GM12874 (cell line): ENCODE data around the gene DNER.
A peak's percentile ranks its signal among the peaks of the same experiment; 100 is the strongest.

Source experiments
- TF ChIP-seq, protein P1 (sequence below): IDR thresholded peaks from 2 replicates; pipeline ENCODE4 v1.5.1; 2011; ENCODE audit warnings: low read depth, mild to moderate bottlenecking, control low read depth, low read length, moderate library complexity; ENCODE audit not compliant: insufficient read depth

The DNER gene

DNA sequence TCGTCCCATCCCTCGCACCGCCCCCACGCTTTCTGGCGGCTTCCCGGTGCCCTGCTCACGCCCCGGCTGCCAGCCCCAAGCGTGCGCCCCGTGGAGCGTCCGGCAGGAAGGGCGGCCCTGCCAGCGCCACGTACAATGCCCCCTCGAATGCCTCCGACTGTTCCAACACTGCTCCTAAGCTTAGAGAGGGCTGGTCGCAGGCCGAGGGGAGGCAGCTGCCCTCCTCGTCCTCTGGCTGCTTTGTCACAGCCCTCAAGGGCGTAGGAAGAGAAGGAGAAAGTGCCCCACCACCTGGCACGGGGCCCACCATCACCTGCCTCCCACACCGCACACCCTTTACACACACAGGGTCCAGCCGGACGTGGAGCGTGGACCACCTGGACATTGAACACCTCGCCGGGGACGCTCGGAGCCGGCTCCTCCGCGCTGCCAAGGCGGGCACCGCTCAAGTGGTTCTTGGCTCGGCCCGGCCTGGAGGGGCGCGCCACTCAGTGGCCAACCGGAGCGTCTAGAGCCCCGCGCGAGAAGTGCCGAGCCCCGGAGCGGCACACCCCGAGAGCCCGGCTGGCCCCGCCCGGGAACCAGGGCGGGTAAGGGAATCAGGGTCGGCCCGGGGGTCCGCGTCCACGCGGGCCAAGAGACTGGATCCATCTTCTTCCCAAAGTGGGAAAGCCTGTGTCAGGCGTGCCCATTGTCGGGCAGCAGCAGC is 830 bp downstream of the DNER start:
- TF ChIP-seq, protein P1, sequence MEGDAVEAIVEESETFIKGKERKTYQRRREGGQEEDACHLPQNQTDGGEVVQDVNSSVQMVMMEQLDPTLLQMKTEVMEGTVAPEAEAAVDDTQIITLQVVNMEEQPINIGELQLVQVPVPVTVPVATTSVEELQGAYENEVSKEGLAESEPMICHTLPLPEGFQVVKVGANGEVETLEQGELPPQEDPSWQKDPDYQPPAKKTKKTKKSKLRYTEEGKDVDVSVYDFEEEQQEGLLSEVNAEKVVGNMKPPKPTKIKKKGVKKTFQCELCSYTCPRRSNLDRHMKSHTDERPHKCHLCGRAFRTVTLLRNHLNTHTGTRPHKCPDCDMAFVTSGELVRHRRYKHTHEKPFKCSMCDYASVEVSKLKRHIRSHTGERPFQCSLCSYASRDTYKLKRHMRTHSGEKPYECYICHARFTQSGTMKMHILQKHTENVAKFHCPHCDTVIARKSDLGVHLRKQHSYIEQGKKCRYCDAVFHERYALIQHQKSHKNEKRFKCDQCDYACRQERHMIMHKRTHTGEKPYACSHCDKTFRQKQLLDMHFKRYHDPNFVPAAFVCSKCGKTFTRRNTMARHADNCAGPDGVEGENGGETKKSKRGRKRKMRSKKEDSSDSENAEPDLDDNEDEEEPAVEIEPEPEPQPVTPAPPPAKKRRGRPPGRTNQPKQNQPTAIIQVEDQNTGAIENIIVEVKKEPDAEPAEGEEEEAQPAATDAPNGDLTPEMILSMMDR = 0 out of 2 replicates have a peak, but pooled peaks have one; percentile 7

GRCh38 chr2:229712136-229712535 is 2.2 kb downstream of the DNER start:
- TF ChIP-seq, protein P1 = no peak

DNA sequence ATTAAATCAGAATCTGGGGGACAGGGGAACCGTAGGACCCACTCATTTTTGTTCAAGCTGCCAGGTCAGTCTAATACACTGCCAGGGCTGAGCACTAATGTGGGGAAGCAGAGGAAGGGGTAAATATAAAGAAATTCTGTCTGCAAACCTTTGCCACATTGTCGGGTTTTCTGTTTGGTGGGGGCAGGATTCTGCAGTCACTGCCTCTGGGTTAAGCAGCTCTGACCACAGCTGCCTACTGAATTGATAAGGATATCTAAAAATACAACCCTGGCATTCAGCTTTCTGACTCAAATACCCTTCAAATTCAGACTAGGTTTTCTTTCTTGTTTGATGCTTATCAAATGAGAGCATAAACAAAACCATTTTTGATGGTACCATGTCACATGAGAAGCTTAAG is 6.0 kb downstream of the DNER start:
- TF ChIP-seq, protein P1 = no peak

- TF ChIP-seq, protein P1 = no peak
These were observed 10.3 kb downstream of the DNER start for GRCh38 chr2:229703909-229704630.

GRCh38 chr2:229701716-229702115 is 12.6 kb downstream of the DNER start:
- TF ChIP-seq, protein P1 = no peak

GRCh38 chr2:229701062-229701461 is 13.3 kb downstream of the DNER start:
- TF ChIP-seq, protein P1 = no peak

GRCh38 chr2:229695961-229696360 is 18.4 kb downstream of the DNER start:
- TF ChIP-seq, protein P1 = no peak
